NCI-H2029 treated with DMSO at 0.1 percent for 48 hours (cell line): ENCODE data around the gene ZNF182.
"Not testable (repeated sequence)": the region's sequence is repeated elsewhere in the genome, so short reads cannot be mapped to it uniquely, and the experiment has no call there.

Experiments
- DNase-seq: peaks from one replicate; lab custom pipeline; 2025; lab: John Stamatoyannopoulos, UW

The ZNF182 gene

GRCh38 chrX:48001260-48001659 is 2.5 kb downstream of the ZNF182 start:
- DNase-seq: no peak

GRCh38 chrX:47992669-47993068 is 11.1 kb downstream of the ZNF182 start:
- no peak for DNase-seq

- no peak for DNase-seq
These were observed 11.8 kb downstream of the ZNF182 start for GRCh38 chrX:47992095-47992380.

GRCh38 chrX:47991263-47992094 is 12.3 kb downstream of the ZNF182 start:
- no peak for DNase-seq

- no peak for DNase-seq
These were observed 27.3 kb downstream of the ZNF182 start for GRCh38 chrX:47976254-47977151.

- no peak for DNase-seq
These were observed 30.6 kb downstream of the ZNF182 start for GRCh38 chrX:47973235-47973634.

- DNase-seq: not testable (repeated sequence)
These were observed 38.3 kb downstream of the ZNF182 start for GRCh38 chrX:47965526-47965925.

GRCh38 chrX:47961830-47962229 is 42.0 kb downstream of the ZNF182 start:
- DNase-seq: not testable (repeated sequence)

GRCh38 chrX:47960406-47960805 is 43.4 kb downstream of the ZNF182 start:
- no peak for DNase-seq

GRCh38 chrX:47958761-47959342 is 44.9 kb downstream of the ZNF182 start:
- DNase-seq: no peak

- not testable (repeated sequence) for DNase-seq
These were observed 45.6 kb downstream of the ZNF182 start for GRCh38 chrX:47958206-47958605.

GRCh38 chrX:47956016-47956415 is 47.8 kb downstream of the ZNF182 start:
- no peak for DNase-seq

GRCh38 chrX:47955295-47955694 is 48.5 kb downstream of the ZNF182 start:
- not testable (repeated sequence) for DNase-seq

GRCh38 chrX:47941423-47941822 is 62.4 kb downstream of the ZNF182 start:
- no peak for DNase-seq

- DNase-seq: no peak
These were observed 63.3 kb downstream of the ZNF182 start for GRCh38 chrX:47940448-47940847.

- no peak for DNase-seq
These were observed 66.9 kb downstream of the ZNF182 start for GRCh38 chrX:47936940-47937317.

GRCh38 chrX:47936224-47936939 is 67.4 kb downstream of the ZNF182 start:
- DNase-seq: no peak

GRCh38 chrX:47933946-47934345 is 69.8 kb downstream of the ZNF182 start:
- no peak for DNase-seq

GRCh38 chrX:47931970-47932369 is 71.8 kb downstream of the ZNF182 start:
- DNase-seq: not testable (repeated sequence)

GRCh38 chrX:47927212-47927611 is 76.6 kb downstream of the ZNF182 start:
- DNase-seq: no peak
